Measurements from ENCODE around the gene PEX26. TPM values are rescaled to one million over a fixed set of nuclear protein-coding genes. Genes with fewer than 3 reads are reported as not detected.
A peak's percentile ranks its signal among the peaks of the same experiment; 100 is the strongest.

PEX26 gene
- total RNA-seq, 4 donors from 2014 or later = 23.1 to 31.0 (median 24.8) TPM

GRCh38 chr22:18110954-18111758 is 33.4 kb downstream of the PEX26 start:
- DNase-seq (ENCODE audit: low spot score in 2 of 2) = no peak
- TF ChIP-seq POLR2A (IDR thresholded peaks at IDR 0.05) (no peak), CTCF (IDR thresholded peaks at IDR 0.05) (no peak)
- intact Hi-C loops (cut with DNase I; ENCODE audit: low total_unique reads) = no loop called here
- 25% methylated on average over 28 to 39 of the region's 39 CpGs for WGBS, 2 donors
- peak overlapping the region; percentile 22 for H3K4me3 ChIP-seq (ENCODE audit: low read depth, poor library complexity, severe bottlenecking)

- TF ChIP-seq POLR2A (IDR thresholded peaks at IDR 0.05) (no peak), CTCF (IDR thresholded peaks at IDR 0.05) (no peak)
- 48 to 77% methylated on average over 10 to 12 of the region's 12 CpGs for WGBS, 2 donors
- intact Hi-C loops (cut with DNase I; ENCODE audit: low total_unique reads) = no loop called here
- no peak for DNase-seq (ENCODE audit: low spot score in 2 of 2)
- H3K4me3 ChIP-seq (ENCODE audit: low read depth, poor library complexity, severe bottlenecking) = no peak overlapping the region
Measured at GRCh38 chr22:18111759-18112330, 34.1 kb downstream of the PEX26 start.

- no peak overlapping the region for H3K4me3 ChIP-seq (ENCODE audit: low read depth, poor library complexity, severe bottlenecking)
- TF ChIP-seq CTCF (IDR thresholded peaks at IDR 0.05) (no peak), POLR2A (IDR thresholded peaks at IDR 0.05) (no peak)
- intact Hi-C loops (cut with DNase I; ENCODE audit: low total_unique reads) = no loop called here
- 65 to 69% methylated on average over 6 of the region's 6 CpGs for WGBS, 2 donors
- DNase-seq (ENCODE audit: low spot score in 2 of 2) = no peak
Measured at GRCh38 chr22:18112440-18112839, 34.6 kb downstream of the PEX26 start.

GRCh38 chr22:18113680-18114394 is 36.0 kb downstream of the PEX26 start:
- TF ChIP-seq CTCF (IDR thresholded peaks at IDR 0.05) (no peak), POLR2A (IDR thresholded peaks at IDR 0.05) (no peak)
- intact Hi-C loops (cut with DNase I; ENCODE audit: low total_unique reads) = no loop called here
- no peak overlapping the region for H3K4me3 ChIP-seq (ENCODE audit: low read depth, poor library complexity, severe bottlenecking)
- 81 to 87% methylated on average over 11 of the region's 11 CpGs for WGBS, 2 donors
- DNase-seq (ENCODE audit: low spot score in 2 of 2) = no peak

- intact Hi-C loops (cut with DNase I; ENCODE audit: low total_unique reads) = no loop called here
- DNase-seq (ENCODE audit: low spot score in 2 of 2) = no peak
- WGBS, 2 donors = 69 to 76% methylated on average over 4 of the region's 4 CpGs
- TF ChIP-seq CTCF (IDR thresholded peaks at IDR 0.05) (no peak), POLR2A (IDR thresholded peaks at IDR 0.05) (no peak)
- H3K4me3 ChIP-seq (ENCODE audit: low read depth, poor library complexity, severe bottlenecking) = no peak overlapping the region
Measured at GRCh38 chr22:18114495-18114894, 36.7 kb downstream of the PEX26 start.

Data from lower leg skin (tissue), 4 donors.